HEK293T (cell line): ENCODE results near the gene SLC16A8.

Experiments used
- CTCF ChIA-PET: fragments of 350-600 bp; formaldehyde crosslinking; extraction: SDS; loops from one replicate; lab custom pipeline; 2021; ENCODE audit warnings: antibody characterized with exemption, inconsistent platforms; lab: Yijun Ruan, JAX
- POLR2A ChIA-PET: fragments of 350-600 bp; formaldehyde crosslinking; extraction: SDS; loops from one replicate; lab custom pipeline; 2020; ENCODE audit warnings: antibody characterized with exemption, inconsistent platforms; lab: Yijun Ruan, JAX
- DNase-seq: peaks from one replicate; pipeline ENCODE4 v3.0.0; 2012; ENCODE audit warnings: mixed read lengths; ENCODE audit errors: extremely low spot score
- ARNT ChIP-seq: fragments of 450-650 bp; IDR thresholded peaks from 2 replicates; pipeline ENCODE4 v1.6.1; 2017; ENCODE audit warnings: mild to moderate bottlenecking
- BHLHE40 ChIP-seq: fragments of 450-650 bp; IDR thresholded peaks from 2 replicates; pipeline ENCODE4 v1.6.1; 2016; ENCODE audit warnings: mild to moderate bottlenecking, moderate library complexity, borderline replicate concordance
- CTBP1 ChIP-seq: fragments of 450-650 bp; IDR thresholded peaks from 2 replicates; pipeline ENCODE4 v1.6.1; 2016; ENCODE audit warnings: borderline replicate concordance
- ELF4 ChIP-seq: fragments of 450-650 bp; IDR thresholded peaks from 2 replicates; pipeline ENCODE4 v1.6.1; 2017; ENCODE audit warnings: antibody characterized with exemption
- FOXA1 ChIP-seq: fragments of 450-650 bp; IDR thresholded peaks from 2 replicates; pipeline ENCODE4 v1.6.1; 2016; ENCODE audit warnings: mild to moderate bottlenecking
- FOXK2 ChIP-seq: fragments of 450-650 bp; IDR thresholded peaks from 2 replicates; pipeline ENCODE4 v1.6.1; 2016; ENCODE audit warnings: mild to moderate bottlenecking
- FOXM1 ChIP-seq: fragments of 450-650 bp; IDR thresholded peaks from 2 replicates; pipeline ENCODE4 v1.6.1; 2017; ENCODE audit warnings: mild to moderate bottlenecking, borderline replicate concordance
- HDGF ChIP-seq: fragments of 450-650 bp; IDR thresholded peaks from 2 replicates; pipeline ENCODE4 v1.6.1; 2017; ENCODE audit warnings: antibody characterized with exemption, borderline replicate concordance
- L3MBTL2 ChIP-seq: fragments of 450-650 bp; conservative IDR thresholded peaks from 2 replicates; pipeline ENCODE4 v1.6.1; 2016; ENCODE audit warnings: mild to moderate bottlenecking
- LEF1 ChIP-seq: fragments of 450-650 bp; IDR thresholded peaks from 2 replicates; pipeline ENCODE4 v1.6.1; 2017; ENCODE audit warnings: mild to moderate bottlenecking, borderline replicate concordance
- NFRKB ChIP-seq: fragments of 450-650 bp; IDR thresholded peaks from 2 replicates; pipeline ENCODE4 v1.6.1; 2016; ENCODE audit warnings: mild to moderate bottlenecking, moderate library complexity
- SP1 ChIP-seq: fragments of 450-650 bp; IDR thresholded peaks from 2 replicates; pipeline ENCODE4 v1.6.1; 2017
- SUZ12 ChIP-seq: fragments of 450-650 bp; IDR thresholded peaks from 2 replicates; pipeline ENCODE4 v1.6.1; 2016; ENCODE audit warnings: mild to moderate bottlenecking
- TARDBP ChIP-seq: fragments of 450-650 bp; IDR thresholded peaks from 2 replicates; pipeline ENCODE4 v1.6.1; 2016
- ZNF384 ChIP-seq: fragments of 450-650 bp; IDR thresholded peaks from 2 replicates; pipeline ENCODE4 v1.6.1; 2016
- TF ChIP-seq, protein P1 (sequence below): fragments of 450-650 bp; IDR thresholded peaks from 2 replicates; pipeline ENCODE4 v1.6.1; 2016

SLC16A8 gene

DNA sequence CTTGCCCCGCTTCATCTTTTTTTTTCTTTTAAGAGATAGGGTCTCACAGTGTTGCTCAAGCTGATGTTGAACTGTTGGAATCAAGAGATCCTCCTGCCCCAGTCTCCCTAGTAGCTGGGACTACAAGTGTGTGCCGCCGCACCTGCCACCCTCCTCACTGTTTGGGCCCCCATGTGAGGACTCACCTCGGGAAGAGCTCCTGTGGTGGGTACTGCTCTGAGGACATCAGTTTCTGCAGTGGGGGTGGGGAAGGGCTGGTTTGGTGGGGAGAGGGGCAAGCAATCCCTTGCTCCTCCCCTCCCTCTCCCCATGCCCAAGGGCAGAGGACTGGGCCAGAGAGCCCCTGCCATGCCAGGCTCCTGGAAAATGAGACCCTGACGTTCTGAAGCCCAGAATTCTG lies 1.5 kb upstream of the SLC16A8 start:
- CTCF ChIA-PET = interaction anchor here (1.0 kb wide), 1 partner anchor 33 kb away, joined by 3 read pairs; no protein-coding TSS in a partner anchor
- TF ChIP-seq CTBP1 (no peak), BHLHE40 (no peak), FOXM1 (no peak), SP1 (no peak), LEF1 (no peak), FOXA1 (no peak), SUZ12 (no peak), ZNF384 (no peak), HDGF (no peak), FOXK2 (no peak), ARNT (no peak), ELF4 (no peak), TARDBP (no peak), L3MBTL2 (no peak), NFRKB (no peak)
- TF ChIP-seq, protein P1, sequence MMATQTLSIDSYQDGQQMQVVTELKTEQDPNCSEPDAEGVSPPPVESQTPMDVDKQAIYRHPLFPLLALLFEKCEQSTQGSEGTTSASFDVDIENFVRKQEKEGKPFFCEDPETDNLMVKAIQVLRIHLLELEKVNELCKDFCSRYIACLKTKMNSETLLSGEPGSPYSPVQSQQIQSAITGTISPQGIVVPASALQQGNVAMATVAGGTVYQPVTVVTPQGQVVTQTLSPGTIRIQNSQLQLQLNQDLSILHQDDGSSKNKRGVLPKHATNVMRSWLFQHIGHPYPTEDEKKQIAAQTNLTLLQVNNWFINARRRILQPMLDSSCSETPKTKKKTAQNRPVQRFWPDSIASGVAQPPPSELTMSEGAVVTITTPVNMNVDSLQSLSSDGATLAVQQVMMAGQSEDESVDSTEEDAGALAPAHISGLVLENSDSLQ = no peak
- POLR2A ChIA-PET = no interaction called here
- no peak for DNase-seq

DNA sequence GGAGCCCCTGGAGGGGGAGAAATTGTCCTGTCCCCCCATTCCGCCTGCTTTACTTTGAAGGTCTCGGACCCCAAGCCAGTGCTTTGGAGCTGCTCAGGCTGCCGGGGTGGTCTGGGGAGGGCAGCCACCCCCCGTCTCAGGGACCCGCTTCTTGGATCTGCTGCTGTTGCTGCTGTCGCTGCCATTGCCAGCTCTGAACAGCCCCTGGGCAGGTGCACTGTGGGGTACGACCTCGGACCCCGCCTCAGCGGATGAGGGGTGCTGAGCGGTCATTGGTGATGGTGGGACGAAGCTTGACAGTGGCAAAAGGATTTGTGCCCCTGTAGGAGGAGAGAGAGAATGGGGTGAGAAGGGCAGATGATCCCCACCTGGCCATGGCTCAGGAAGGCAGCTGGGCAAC lies 1.1 kb upstream of the SLC16A8 start:
- TF ChIP-seq ARNT = no peak
- TF ChIP-seq SP1 = no peak
- no peak for TF ChIP-seq BHLHE40
- TF ChIP-seq HDGF = no peak
- no peak for TF ChIP-seq FOXK2
- TF ChIP-seq CTBP1 = no peak
- no peak for TF ChIP-seq ELF4
- no peak for TF ChIP-seq NFRKB
- no peak for TF ChIP-seq FOXM1
- TF ChIP-seq L3MBTL2 = no peak
- ChIA-PET POLR2A (no interaction called here), CTCF (interaction anchor here (1.0 kb wide), 1 partner anchor 33 kb away, joined by 3 read pairs; no protein-coding TSS in a partner anchor)

DNA sequence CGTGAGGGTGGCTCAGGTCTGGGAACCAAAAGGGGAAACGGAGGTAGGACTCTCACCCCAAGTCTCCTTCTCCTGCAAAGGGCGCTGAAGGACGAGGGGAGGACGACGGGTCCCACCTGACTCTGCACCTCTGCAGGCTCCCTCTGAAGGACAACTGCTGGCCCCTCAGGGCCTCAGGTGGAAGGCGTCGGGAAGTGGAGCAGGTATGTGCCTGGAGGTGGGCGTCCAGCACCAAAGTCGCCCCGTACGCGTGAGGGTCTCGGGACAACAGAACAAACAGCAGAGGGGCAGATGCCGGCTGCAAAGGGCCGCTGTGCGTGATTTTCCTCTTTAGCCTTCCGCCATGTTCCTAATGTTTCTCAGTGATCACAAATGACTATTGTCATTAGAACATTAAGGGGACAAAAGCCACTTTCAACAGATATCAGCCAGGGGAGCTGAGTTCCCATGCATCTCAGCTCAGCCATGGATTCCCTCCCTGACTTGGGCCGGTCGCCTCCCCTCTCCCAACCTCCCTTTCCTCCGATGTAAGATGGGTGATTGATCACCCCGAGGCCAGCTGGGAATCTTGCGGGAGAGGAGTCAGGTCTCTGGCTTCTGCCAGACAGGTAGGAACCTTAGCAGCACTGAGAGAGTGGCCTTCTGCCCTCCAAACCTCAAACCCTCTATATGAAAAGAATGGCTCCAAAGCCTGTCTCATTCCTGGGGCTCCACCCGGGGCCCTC lies 836 bp downstream of the SLC16A8 start:
- no peak for DNase-seq
- POLR2A ChIA-PET = interaction anchor here (0.6 kb wide), 1 partner anchor 136 kb away, joined by 3 read pairs; no protein-coding TSS in a partner anchor
- CTCF ChIA-PET = no interaction called here
- TF ChIP-seq LEF1 = no peak
- TF ChIP-seq TARDBP = no peak
- no peak for TF ChIP-seq ELF4
- TF ChIP-seq, protein P1 = no peak
- no peak for TF ChIP-seq SUZ12
- TF ChIP-seq FOXK2 = no peak
- no peak for TF ChIP-seq NFRKB
- TF ChIP-seq ZNF384 = no peak
- no peak for TF ChIP-seq BHLHE40

More for the DNA sequence above, 1.1 kb upstream of the SLC16A8 start:
- no peak for DNase-seq

DNA sequence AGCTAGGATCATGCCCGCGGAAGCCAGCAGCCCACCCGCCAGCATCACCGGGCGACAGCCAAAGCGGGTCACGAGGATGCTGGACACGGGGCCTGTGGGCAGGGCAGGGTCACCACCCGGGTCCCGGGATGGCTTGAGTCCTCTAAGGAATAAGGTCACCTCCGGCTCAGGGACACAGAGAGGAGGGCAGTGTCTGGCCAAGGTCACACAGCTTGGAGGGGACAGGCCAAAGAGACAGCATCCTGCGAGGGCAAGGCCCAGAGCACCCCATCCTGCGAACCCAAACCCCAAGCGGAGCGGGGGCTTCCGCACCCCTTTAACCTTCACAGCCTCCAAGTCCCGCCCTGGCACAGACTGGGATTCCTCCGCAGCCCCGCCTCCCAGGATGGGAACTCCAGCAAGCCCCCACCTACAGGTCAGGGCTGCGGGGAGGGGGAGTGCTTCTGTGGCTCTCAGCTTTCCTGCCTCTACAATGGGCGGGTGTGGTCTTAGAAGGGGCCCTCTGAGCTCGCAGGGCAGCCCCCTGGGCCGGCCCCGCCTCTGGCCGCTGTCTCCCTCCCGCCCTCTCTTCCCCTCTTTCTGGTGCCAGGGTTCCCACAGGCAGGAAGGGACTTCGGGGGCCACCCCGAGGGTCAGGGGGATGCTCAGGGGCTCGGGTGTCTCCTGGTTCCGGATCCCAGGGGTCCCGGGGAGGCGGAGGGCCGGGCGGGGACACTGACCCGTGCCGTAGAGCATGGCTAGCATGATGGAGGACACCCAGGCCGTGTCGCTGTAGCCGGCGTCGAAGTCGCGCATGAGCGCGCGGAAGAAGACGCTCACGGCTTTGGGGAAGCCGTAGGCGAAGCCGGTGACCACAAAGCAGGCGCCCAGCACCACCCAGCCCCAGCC lies 1.8 kb downstream of the SLC16A8 start:
- ChIA-PET CTCF (interaction anchor here (0.6 kb wide), 1 partner anchor 30 kb away, joined by 3 read pairs; no protein-coding TSS in a partner anchor), POLR2A (no interaction called here)
- no peak for DNase-seq
- no peak for TF ChIP-seq TARDBP
- TF ChIP-seq FOXK2 = no peak
- TF ChIP-seq FOXA1 = no peak
- TF ChIP-seq FOXM1 = no peak
- no peak for TF ChIP-seq BHLHE40
- TF ChIP-seq, protein P1 = no peak
- TF ChIP-seq HDGF = no peak
- TF ChIP-seq SP1 = no peak
- no peak for TF ChIP-seq ZNF384
- TF ChIP-seq CTBP1 = no peak
- TF ChIP-seq LEF1 = no peak
- TF ChIP-seq ELF4 = no peak
- TF ChIP-seq NFRKB = no peak
- no peak for TF ChIP-seq SUZ12
- no peak for TF ChIP-seq ARNT
- no peak for TF ChIP-seq L3MBTL2

DNA sequence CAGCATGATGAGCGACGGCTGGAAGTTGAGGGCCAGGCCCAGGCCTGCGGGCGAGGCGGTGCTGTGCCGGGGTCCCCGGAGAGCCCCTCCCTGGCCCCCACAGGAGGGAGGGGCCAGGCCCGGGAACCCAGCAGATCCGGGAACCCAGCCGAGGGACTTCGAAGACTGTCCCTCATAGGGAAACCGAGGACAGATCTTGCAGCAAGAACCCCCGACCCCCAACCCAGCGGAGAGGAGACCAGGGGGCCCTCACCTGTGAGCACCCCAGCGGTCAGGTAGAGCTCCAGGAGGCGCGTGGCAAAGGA lies 2.4 kb downstream of the SLC16A8 start:
- TF ChIP-seq SUZ12 = no peak
- TF ChIP-seq ARNT = no peak
- no peak for TF ChIP-seq HDGF
- no peak for TF ChIP-seq CTBP1
- no peak for TF ChIP-seq NFRKB
- TF ChIP-seq ZNF384 = no peak
- TF ChIP-seq FOXM1 = no peak
- TF ChIP-seq SP1 = no peak
- no peak for TF ChIP-seq L3MBTL2
- no peak for TF ChIP-seq LEF1
- CTCF ChIA-PET = interaction anchor here (0.6 kb wide), 1 partner anchor 29 kb away, joined by 3 read pairs; no protein-coding TSS in a partner anchor
- POLR2A ChIA-PET = no interaction called here
- DNase-seq = no peak
